Measurements from ENCODE around the gene CDH15. TPM values are rescaled to one million over a fixed set of nuclear protein-coding genes. Genes with fewer than 3 reads are reported as not detected.
A peak's percentile ranks its signal among the peaks of the same experiment; 100 is the strongest.

Gene CDH15
- total and polyA plus RNA-seq, 2 of the 13 experiments (the other 11 are each of a cell fraction or from before 2014, with no cell fraction given): 0.74 to 2.2 TPM

DNA sequence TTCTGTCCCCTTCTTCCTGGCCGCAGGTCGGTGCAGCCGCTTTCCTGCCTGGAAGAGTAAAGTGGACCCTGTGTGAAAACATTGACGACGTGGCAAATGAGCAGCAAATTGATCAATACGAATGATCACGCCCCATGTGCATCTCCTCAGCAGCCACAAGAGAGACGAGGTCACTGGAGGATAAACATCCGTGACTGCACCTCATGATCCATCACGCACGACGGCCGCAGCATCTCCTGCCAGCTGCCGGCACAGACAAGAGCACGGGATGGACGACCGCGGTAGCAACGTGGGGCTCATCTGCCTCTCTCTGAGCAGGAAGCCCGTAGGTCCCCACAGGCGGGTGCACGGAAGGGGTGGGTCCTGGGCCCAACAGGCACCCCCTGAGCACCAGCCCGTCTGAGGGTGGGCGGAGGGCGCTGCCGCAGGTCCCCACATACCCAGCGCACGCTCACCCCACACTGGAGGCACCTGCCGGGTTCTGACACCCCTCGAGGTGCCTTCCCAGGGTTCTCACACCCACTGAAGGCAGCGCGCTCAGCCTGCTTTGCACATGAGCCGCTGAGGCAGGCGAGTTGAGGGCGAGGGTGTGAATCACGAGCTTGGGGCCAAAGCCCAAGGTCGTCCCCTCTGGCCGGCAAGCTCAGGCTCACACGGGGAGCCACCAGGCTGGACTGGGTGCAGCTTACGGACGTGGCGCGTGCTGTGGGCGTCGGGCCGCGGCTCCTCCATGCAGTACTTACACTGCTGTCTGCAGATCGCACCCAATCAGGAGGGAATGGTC lies 12.3 kb upstream of the CDH15 start (continued):
- TF ChIP-seq, protein P1, sequence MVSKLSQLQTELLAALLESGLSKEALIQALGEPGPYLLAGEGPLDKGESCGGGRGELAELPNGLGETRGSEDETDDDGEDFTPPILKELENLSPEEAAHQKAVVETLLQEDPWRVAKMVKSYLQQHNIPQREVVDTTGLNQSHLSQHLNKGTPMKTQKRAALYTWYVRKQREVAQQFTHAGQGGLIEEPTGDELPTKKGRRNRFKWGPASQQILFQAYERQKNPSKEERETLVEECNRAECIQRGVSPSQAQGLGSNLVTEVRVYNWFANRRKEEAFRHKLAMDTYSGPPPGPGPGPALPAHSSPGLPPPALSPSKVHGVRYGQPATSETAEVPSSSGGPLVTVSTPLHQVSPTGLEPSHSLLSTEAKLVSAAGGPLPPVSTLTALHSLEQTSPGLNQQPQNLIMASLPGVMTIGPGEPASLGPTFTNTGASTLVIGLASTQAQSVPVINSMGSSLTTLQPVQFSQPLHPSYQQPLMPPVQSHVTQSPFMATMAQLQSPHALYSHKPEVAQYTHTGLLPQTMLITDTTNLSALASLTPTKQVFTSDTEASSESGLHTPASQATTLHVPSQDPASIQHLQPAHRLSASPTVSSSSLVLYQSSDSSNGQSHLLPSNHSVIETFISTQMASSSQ (IDR thresholded peaks at IDR 0.05; ENCODE audit: low read depth): no peak
- TF ChIP-seq, protein P1 (CRISPR knock-in tag; IDR thresholded peaks at IDR 0.05; ENCODE audit: borderline replicate concordance): peak; percentile 62
- TF ChIP-seq, protein P2, sequence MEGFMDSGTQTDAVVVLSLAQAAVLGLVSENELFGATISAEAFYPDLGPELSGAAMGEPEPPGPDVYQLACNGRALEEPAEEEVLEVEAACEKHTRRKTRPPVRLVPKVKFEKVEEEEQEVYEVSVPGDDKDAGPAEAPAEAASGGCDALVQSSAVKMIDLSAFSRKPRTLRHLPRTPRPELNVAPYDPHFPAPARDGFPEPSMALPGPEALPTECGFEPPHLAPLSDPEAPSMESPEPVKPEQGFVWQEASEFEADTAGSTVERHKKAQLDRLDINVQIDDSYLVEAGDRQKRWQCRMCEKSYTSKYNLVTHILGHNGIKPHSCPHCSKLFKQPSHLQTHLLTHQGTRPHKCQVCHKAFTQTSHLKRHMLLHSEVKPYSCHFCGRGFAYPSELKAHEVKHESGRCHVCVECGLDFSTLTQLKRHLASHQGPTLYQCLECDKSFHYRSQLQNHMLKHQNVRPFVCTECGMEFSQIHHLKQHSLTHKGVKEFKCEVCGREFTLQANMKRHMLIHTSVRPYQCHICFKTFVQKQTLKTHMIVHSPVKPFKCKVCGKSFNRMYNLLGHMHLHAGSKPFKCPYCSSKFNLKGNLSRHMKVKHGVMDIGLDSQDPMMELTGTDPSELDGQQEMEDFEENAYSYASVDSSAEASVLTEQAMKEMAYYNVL (CRISPR knock-in tag; IDR thresholded peaks at IDR 0.05; ENCODE audit: borderline replicate concordance): peak; percentile 39; the same call in 1 of the 2 replicates
- TF ChIP-seq KLF16 (CRISPR knock-in tag; IDR thresholded peaks at IDR 0.05) (peak in 1 of 2 experiments; percentile 58; a peak in 1 of 4 replicates), TCF12 (IDR thresholded peaks at IDR 0.05) (no peak), TCF12 (CRISPR knock-in tag; IDR thresholded peaks at IDR 0.05) (no peak), HNRNPL (IDR thresholded peaks at IDR 0.05; ENCODE audit: low read depth, low read length) (0 out of 2 replicates have a peak, but pooled peaks have one; percentile 34), ZNF367 (CRISPR knock-in tag; IDR thresholded peaks at IDR 0.05; ENCODE audit: borderline replicate concordance) (no peak), HDAC2 (CRISPR knock-in tag; IDR thresholded peaks at IDR 0.05) (peak; percentile 85), TRIM24 (CRISPR knock-in tag; IDR thresholded peaks at IDR 0.05) (peak; percentile 64; the same call in 1 of the 2 replicates), ZNF205 (CRISPR knock-in tag; IDR thresholded peaks at IDR 0.05) (peak; percentile 72), MIER3 (CRISPR knock-in tag; IDR thresholded peaks at IDR 0.05; ENCODE audit: borderline replicate concordance) (no peak), XBP1 (CRISPR knock-in tag; IDR thresholded peaks at IDR 0.05) (peak; percentile 32; the same call in 1 of the 2 replicates), ATF7 (IDR thresholded peaks at IDR 0.05) (no peak), ATF7 (CRISPR knock-in tag; IDR thresholded peaks at IDR 0.05) (peak; percentile 88; the same call in 1 of the 2 replicates), REXO4 (CRISPR knock-in tag; IDR thresholded peaks at IDR 0.05; ENCODE audit: borderline replicate concordance) (peak; percentile 94; the same call in 1 of the 2 replicates)
- TF ChIP-seq, protein P3, sequence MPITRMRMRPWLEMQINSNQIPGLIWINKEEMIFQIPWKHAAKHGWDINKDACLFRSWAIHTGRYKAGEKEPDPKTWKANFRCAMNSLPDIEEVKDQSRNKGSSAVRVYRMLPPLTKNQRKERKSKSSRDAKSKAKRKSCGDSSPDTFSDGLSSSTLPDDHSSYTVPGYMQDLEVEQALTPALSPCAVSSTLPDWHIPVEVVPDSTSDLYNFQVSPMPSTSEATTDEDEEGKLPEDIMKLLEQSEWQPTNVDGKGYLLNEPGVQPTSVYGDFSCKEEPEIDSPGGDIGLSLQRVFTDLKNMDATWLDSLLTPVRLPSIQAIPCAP (CRISPR knock-in tag; IDR thresholded peaks at IDR 0.05; ENCODE audit: low read depth): peak; percentile 33; the same call in 1 of the 2 replicates
- TF ChIP-seq, protein P4, sequence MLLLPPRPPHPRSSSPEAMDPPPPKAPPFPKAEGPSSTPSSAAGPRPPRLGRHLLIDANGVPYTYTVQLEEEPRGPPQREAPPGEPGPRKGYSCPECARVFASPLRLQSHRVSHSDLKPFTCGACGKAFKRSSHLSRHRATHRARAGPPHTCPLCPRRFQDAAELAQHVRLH (CRISPR knock-in tag; IDR thresholded peaks at IDR 0.05; ENCODE audit: borderline replicate concordance, low read depth): peak; percentile 93
- TF ChIP-seq, protein P5, sequence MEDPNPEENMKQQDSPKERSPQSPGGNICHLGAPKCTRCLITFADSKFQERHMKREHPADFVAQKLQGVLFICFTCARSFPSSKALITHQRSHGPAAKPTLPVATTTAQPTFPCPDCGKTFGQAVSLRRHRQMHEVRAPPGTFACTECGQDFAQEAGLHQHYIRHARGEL (CRISPR knock-in tag; IDR thresholded peaks at IDR 0.05): peak; percentile 46; the same call in 1 of the 2 replicates
- TF ChIP-seq, protein P6, sequence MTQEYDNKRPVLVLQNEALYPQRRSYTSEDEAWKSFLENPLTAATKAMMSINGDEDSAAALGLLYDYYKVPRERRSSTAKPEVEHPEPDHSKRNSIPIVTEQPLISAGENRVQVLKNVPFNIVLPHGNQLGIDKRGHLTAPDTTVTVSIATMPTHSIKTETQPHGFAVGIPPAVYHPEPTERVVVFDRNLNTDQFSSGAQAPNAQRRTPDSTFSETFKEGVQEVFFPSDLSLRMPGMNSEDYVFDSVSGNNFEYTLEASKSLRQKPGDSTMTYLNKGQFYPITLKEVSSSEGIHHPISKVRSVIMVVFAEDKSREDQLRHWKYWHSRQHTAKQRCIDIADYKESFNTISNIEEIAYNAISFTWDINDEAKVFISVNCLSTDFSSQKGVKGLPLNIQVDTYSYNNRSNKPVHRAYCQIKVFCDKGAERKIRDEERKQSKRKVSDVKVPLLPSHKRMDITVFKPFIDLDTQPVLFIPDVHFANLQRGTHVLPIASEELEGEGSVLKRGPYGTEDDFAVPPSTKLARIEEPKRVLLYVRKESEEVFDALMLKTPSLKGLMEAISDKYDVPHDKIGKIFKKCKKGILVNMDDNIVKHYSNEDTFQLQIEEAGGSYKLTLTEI (CRISPR knock-in tag; conservative IDR thresholded peaks at IDR 0.05): no peak
